ENCODE results near the gene CYP39A1. TPM values are rescaled to one million over a fixed set of nuclear protein-coding genes. Genes with fewer than 3 reads are reported as not detected.
"Not testable (repeated sequence)": the region's sequence is repeated elsewhere in the genome, so short reads cannot be mapped to it uniquely, and the experiment has no call there.

The CYP39A1 gene
- total RNA-seq, 2 donors from 2014 or later, result 4.3 to 4.4 TPM

GRCh38 chr6:46648869-46649492 is 3.6 kb downstream of the CYP39A1 start:
- Histone ChIP-seq H3K27ac (no peak overlapping the region), H3K9me3 (no peaks in the 10 kb centered on the region), H3K4me1 (no peaks in the 10 kb centered on the region), H3K9ac (ENCODE audit: low read depth in 2 of 2, low read length in 2 of 2) (no peak overlapping the region), H3K4me3 (no peak overlapping the region), H3K27me3 (no peaks in the 10 kb centered on the region), H3K36me3 (no peaks in the 10 kb centered on the region)
- TF ChIP-seq CTCF (IDR thresholded peaks at IDR 0.05), result no peak
- intact Hi-C loops (cut with DNase I), result no loop called here
- no peak for DNase-seq

- DNase-seq; intact Hi-C loops (cut with DNase I); H3K27me3 ChIP-seq; H3K4me3 ChIP-seq; H3K9me3 ChIP-seq; H3K9ac ChIP-seq (ENCODE audit: low read depth in 2 of 2, low read length in 2 of 2); H3K36me3 ChIP-seq; H3K27ac ChIP-seq; H3K4me1 ChIP-seq: not testable (repeated sequence)
Measured at GRCh38 chr6:46648108-46648507, 4.5 kb downstream of the CYP39A1 start.

- no peak overlapping the region for H3K4me3 ChIP-seq
- TF ChIP-seq CTCF (IDR thresholded peaks at IDR 0.05), result no peak
- no peaks in the 10 kb centered on the region for H3K27me3 ChIP-seq
- H3K4me1 ChIP-seq, result no peaks in the 10 kb centered on the region
- H3K36me3 ChIP-seq, result no peaks in the 10 kb centered on the region
- no peak overlapping the region for H3K9ac ChIP-seq (ENCODE audit: low read depth in 2 of 2, low read length in 2 of 2)
- no peaks in the 10 kb centered on the region for H3K9me3 ChIP-seq
- no peak for DNase-seq
- intact Hi-C loops (cut with DNase I), result no loop called here
- H3K27ac ChIP-seq, result no peak overlapping the region
Measured at GRCh38 chr6:46645265-46645664, 7.4 kb downstream of the CYP39A1 start.

GRCh38 chr6:46642928-46643751 is 9.5 kb downstream of the CYP39A1 start:
- no peaks in the 10 kb centered on the region for H3K36me3 ChIP-seq
- DNase-seq, result no peak
- intact Hi-C loops (cut with DNase I), result no loop called here
- no peak overlapping the region for H3K4me3 ChIP-seq
- H3K27me3 ChIP-seq, result no peaks in the 10 kb centered on the region
- no peak overlapping the region for H3K27ac ChIP-seq
- H3K9ac ChIP-seq (ENCODE audit: low read depth in 2 of 2, low read length in 2 of 2), result no peak overlapping the region
- TF ChIP-seq CTCF (IDR thresholded peaks at IDR 0.05), result no peak
- H3K9me3 ChIP-seq, result no peaks in the 10 kb centered on the region
- no peaks in the 10 kb centered on the region for H3K4me1 ChIP-seq

- H3K9ac ChIP-seq (ENCODE audit: low read depth in 2 of 2, low read length in 2 of 2), result no peak overlapping the region
- no peaks in the 10 kb centered on the region for H3K36me3 ChIP-seq
- H3K4me3 ChIP-seq, result no peak overlapping the region
- no peaks in the 10 kb centered on the region for H3K4me1 ChIP-seq
- H3K27ac ChIP-seq, result no peak overlapping the region
- TF ChIP-seq CTCF (IDR thresholded peaks at IDR 0.05), result no peak
- H3K9me3 ChIP-seq, result no peaks in the 10 kb centered on the region
- H3K27me3 ChIP-seq, result no peaks in the 10 kb centered on the region
- intact Hi-C loops (cut with DNase I), result no loop called here
- no peak for DNase-seq
Measured at GRCh38 chr6:46638650-46639049, 14.0 kb downstream of the CYP39A1 start.

GRCh38 chr6:46637933-46638332 is 14.7 kb downstream of the CYP39A1 start:
- Histone ChIP-seq H3K27me3 (no peaks in the 10 kb centered on the region), H3K9ac (ENCODE audit: low read depth in 2 of 2, low read length in 2 of 2) (no peak overlapping the region), H3K4me3 (no peak overlapping the region), H3K27ac (no peak overlapping the region), H3K4me1 (no peaks in the 10 kb centered on the region), H3K9me3 (no peaks in the 10 kb centered on the region), H3K36me3 (no peaks in the 10 kb centered on the region)
- no peak for DNase-seq
- TF ChIP-seq CTCF (IDR thresholded peaks at IDR 0.05), result no peak
- intact Hi-C loops (cut with DNase I), result no loop called here
